ENCODE data around the gene JPH3. TPM values are rescaled to one million over a fixed set of nuclear protein-coding genes. Genes with fewer than 3 reads are reported as not detected.

JPH3 gene
- total and polyA plus RNA-seq, 10 of the 15 experiments (the other 5 are each of a cell fraction or from before 2014, with no cell fraction given), result 0.05 TPM; not detected in 9

DNA sequence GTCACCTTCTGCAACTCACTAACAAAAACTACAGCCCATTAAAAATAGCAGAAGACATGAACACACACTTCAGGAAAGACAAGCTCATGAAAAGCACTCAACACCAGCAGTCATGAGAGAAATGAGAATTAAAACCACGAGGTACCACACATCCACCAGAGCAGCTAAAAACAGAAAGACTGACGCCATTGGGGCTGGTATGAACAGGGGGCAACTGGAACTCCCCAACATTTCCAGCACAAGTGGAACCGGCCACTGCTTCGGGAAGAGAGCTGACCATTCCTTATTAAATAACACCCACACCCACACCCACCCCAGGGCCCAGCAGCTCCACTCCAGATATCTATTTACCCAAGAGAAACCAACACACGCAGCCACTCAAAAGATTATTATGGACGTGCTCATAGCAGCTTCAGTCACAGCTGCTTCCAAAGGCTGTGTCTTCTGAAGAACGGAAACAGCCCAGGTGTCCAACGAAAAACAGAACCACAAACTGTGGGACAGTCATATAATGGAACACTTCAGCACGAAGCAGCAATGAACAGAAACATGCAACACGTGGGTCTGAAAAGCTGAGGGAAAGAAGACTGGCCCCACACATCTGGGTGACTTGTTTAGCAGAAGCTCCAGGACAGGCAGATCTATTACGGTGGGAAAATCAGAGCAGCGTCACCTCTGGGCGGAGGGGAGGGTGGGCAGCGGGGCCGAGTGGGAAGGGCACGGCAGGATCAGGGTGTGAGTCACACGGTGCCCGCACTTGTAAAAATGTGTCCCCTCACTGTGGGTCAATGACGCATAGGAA, 122.4 kb downstream of the JPH3 start:
- Histone ChIP-seq H3K27me3 (replicated peaks in 1 of 2; ENCODE audit: control insufficient read depth in 2 of 2, insufficient read depth in 2 of 2, low read length in 1 of 2) (no peaks in the 10 kb centered on the region), H2AFZ (ENCODE audit: control insufficient read depth, low read depth, low read length) (peak overlapping the region; percentile 62), H3K9me3 (replicated peaks; ENCODE audit: control insufficient read depth, insufficient read depth, low read length) (no peaks in the 10 kb centered on the region), H4K20me1 (ENCODE audit: control insufficient read depth, insufficient read depth) (no peaks in the 10 kb centered on the region), H3K79me2 (ENCODE audit: control insufficient read depth, insufficient read depth, low read length) (peaks cover 3% of the 10 kb centered on the region; the same call in 1 of the 2 replicates), H3K4me1 (ENCODE audit: control insufficient read depth, insufficient read depth, low read length) (peaks cover 25% of the 10 kb centered on the region), H3K27ac (ENCODE audit: control insufficient read depth, insufficient read depth) (peak overlapping the region; percentile 87), H3K36me3 (ENCODE audit: control insufficient read depth in 2 of 2, insufficient read depth in 2 of 2, low read length in 1 of 2) (peaks cover 8 to 35% of the 10 kb centered on the region in 2 experiments), H3K4me2 (ENCODE audit: control insufficient read depth, insufficient read depth) (peak overlapping the region; percentile 77), H3K9ac (ENCODE audit: control insufficient read depth, insufficient read depth, low read length) (peak overlapping the region; percentile 54), H3K4me3 (no peak overlapping the region; the same call in 1 of the 2 replicates)
- intact Hi-C loops (cut with micrococcal nuclease; ENCODE audit: unreplicated experiment), result no loop called here
- ChIA-PET POLR2A (interaction anchor here (0.6 kb wide), 2 partner anchors 50 to 1068 kb away, joined by 5 to 6 read pairs; no protein-coding TSS in a partner anchor), CTCF (interaction anchor here (0.5 to 2.9 kb wide), 3 partner anchors 22 to 258 kb away, joined by 3 to 12 read pairs (median 10); no protein-coding TSS in a partner anchor), SMC1A (ENCODE audit: uncharacterized antibody, unreplicated experiment) (interaction anchor here (0.8 to 1.9 kb wide), 4 partner anchors 22 to 56 kb away, joined by 3 to 6 read pairs (median 4); no protein-coding TSS in a partner anchor), RAD21 (ENCODE audit: unreplicated experiment) (interaction anchor here (0.7 to 1.4 kb wide), 2 partner anchors 41 to 54 kb away, joined by 3 to 6 read pairs; partner anchors contain the start of gene KLHDC4)
- peak; percentile 25 for DNase-seq (ENCODE audit: low read depth, low spot score)
- TF ChIP-seq ETV6 (conservative IDR thresholded peaks at IDR 0.05 in 1 of 2, IDR thresholded peaks at IDR 0.05 in 1 of 2; ENCODE audit: borderline replicate concordance in 1 of 2, low read depth in 1 of 2) (no peak), EED (IDR thresholded peaks at IDR 0.05; ENCODE audit: low read depth) (peak; percentile 56), TCF12 (IDR thresholded peaks at IDR 0.05; ENCODE audit: low read depth, low read length) (peak; percentile 84), NFIC (IDR thresholded peaks at IDR 0.05; ENCODE audit: low read depth, low read length) (0 out of 2 replicates have a peak, but pooled peaks have one; percentile 17), CBFB (IDR thresholded peaks at IDR 0.05; ENCODE audit: low read depth) (0 out of 2 replicates have a peak, but pooled peaks have one; percentile 42), JUNB (IDR thresholded peaks at IDR 0.05) (peak; percentile 5; the same call in 1 of the 2 replicates), IKZF2 (IDR thresholded peaks at IDR 0.05) (peak in 1 of 2 experiments; percentile 43; a peak in 2 of 4 replicates), FOXM1 (IDR thresholded peaks at IDR 0.05; ENCODE audit: low read depth, low read length) (peak; percentile 29; the same call in 1 of the 2 replicates), SMARCA5 (IDR thresholded peaks at IDR 0.05) (no peak), IKZF1 (conservative IDR thresholded peaks at IDR 0.05) (0 out of 2 replicates have a peak, but pooled peaks have one; percentile 13), RUNX3 (IDR thresholded peaks at IDR 0.05; ENCODE audit: low read length) (peak; percentile 65), TCF3 (IDR thresholded peaks at IDR 0.05; ENCODE audit: borderline replicate concordance, insufficient read depth, low read depth, low read length) (peak; percentile 86)
- TF ChIP-seq, protein P1, sequence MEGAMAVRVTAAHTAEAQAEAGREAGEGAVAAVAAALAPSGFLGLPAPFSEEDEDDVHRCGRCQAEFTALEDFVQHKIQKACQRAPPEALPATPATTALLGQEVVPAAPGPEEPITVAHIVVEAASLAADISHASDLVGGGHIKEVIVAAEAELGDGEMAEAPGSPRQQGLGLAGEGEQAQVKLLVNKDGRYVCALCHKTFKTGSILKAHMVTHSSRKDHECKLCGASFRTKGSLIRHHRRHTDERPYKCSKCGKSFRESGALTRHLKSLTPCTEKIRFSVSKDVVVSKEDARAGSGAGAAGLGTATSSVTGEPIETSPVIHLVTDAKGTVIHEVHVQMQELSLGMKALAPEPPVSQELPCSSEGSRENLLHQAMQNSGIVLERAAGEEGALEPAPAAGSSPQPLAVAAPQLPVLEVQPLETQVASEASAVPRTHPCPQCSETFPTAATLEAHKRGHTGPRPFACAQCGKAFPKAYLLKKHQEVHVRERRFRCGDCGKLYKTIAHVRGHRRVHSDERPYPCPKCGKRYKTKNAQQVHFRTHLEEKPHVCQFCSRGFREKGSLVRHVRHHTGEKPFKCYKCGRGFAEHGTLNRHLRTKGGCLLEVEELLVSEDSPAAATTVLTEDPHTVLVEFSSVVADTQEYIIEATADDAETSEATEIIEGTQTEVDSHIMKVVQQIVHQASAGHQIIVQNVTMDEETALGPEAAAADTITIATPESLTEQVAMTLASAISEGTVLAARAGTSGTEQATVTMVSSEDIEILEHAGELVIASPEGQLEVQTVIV (IDR thresholded peaks at IDR 0.05; ENCODE audit: borderline replicate concordance, partially characterized antibody), result no peak
- TF ChIP-seq, protein P2, sequence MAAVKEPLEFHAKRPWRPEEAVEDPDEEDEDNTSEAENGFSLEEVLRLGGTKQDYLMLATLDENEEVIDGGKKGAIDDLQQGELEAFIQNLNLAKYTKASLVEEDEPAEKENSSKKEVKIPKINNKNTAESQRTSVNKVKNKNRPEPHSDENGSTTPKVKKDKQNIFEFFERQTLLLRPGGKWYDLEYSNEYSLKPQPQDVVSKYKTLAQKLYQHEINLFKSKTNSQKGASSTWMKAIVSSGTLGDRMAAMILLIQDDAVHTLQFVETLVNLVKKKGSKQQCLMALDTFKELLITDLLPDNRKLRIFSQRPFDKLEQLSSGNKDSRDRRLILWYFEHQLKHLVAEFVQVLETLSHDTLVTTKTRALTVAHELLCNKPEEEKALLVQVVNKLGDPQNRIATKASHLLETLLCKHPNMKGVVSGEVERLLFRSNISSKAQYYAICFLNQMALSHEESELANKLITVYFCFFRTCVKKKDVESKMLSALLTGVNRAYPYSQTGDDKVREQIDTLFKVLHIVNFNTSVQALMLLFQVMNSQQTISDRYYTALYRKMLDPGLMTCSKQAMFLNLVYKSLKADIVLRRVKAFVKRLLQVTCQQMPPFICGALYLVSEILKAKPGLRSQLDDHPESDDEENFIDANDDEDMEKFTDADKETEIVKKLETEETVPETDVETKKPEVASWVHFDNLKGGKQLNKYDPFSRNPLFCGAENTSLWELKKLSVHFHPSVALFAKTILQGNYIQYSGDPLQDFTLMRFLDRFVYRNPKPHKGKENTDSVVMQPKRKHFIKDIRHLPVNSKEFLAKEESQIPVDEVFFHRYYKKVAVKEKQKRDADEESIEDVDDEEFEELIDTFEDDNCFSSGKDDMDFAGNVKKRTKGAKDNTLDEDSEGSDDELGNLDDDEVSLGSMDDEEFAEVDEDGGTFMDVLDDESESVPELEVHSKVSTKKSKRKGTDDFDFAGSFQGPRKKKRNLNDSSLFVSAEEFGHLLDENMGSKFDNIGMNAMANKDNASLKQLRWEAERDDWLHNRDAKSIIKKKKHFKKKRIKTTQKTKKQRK (IDR thresholded peaks at IDR 0.05; ENCODE audit: low read depth, low read length), result no peak
- TF ChIP-seq, protein P3, sequence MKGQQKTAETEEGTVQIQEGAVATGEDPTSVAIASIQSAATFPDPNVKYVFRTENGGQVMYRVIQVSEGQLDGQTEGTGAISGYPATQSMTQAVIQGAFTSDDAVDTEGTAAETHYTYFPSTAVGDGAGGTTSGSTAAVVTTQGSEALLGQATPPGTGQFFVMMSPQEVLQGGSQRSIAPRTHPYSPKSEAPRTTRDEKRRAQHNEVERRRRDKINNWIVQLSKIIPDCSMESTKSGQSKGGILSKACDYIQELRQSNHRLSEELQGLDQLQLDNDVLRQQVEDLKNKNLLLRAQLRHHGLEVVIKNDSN (IDR thresholded peaks at IDR 0.05; ENCODE audit: borderline replicate concordance, extremely low read length, insufficient read depth, low read depth, low read length), result peak; percentile 17
- no TSS peak for BruUV-seq (replicated peaks)
- in situ Hi-C loops (cut with MboI), result no loop called here
- WGBS (ENCODE audit: insufficient coverage, insufficient replicate concordance, low lambda C conversion rate, missing lambda C conversion rate), result 28% methylated on average over 19 of the region's 19 CpGs
- peak; percentile 73 for FAIRE-seq
- peak; percentile 74 for ATAC-seq

Data from GM12878 (cell line).